Activated CD4-positive, alpha-beta memory T cell treated with anti-CD3 and anti-CD28 coated beads, Interleukin-2, amount 10 ng/mL, durations not matched to agents 7 days and 5 days (primary cell): Measurements from ENCODE around the gene TPCN1. TPM values are rescaled to one million over a fixed set of nuclear protein-coding genes. Genes with fewer than 3 reads are reported as not detected.
A peak's percentile ranks its signal among the peaks of the same experiment; 100 is the strongest.

ENCODE experiments used
- CTCF ChIA-PET: fragments of 350-600 bp; sonication (Branson Sonifier 250); formaldehyde crosslinking; loops from one replicate; lab custom pipeline; 2021; ENCODE audit warnings: antibody characterized with exemption, inconsistent platforms; lab: Charles Lee
- POLR2A ChIA-PET: fragments of 350-600 bp; sonication (Branson Sonifier 250); formaldehyde crosslinking; loops from one replicate; lab custom pipeline; 2021; ENCODE audit warnings: antibody characterized with exemption; lab: Charles Lee
- DNase-seq: peaks from one replicate; pipeline ENCODE4 v3.0.0-alpha.2; 2020
- H3K27ac Mint-ChIP-seq: one replicate; pipeline ENCODE4 v1.8.0; 2021; ENCODE audit warnings: mild to moderate bottlenecking, mixed read lengths
- H3K27me3 Mint-ChIP-seq: one replicate; pipeline ENCODE4 v1.8.0; 2021; ENCODE audit warnings: mixed read lengths
- H3K36me3 Mint-ChIP-seq: one replicate; pipeline ENCODE4 v1.8.0; 2021; ENCODE audit warnings: low read depth, mixed read lengths
- H3K4me1 Mint-ChIP-seq: one replicate; pipeline ENCODE4 v1.8.0; 2021; ENCODE audit warnings: mixed read lengths
- H3K4me3 Mint-ChIP-seq: one replicate; pipeline ENCODE4 v1.8.0; 2021; ENCODE audit warnings: mild to moderate bottlenecking, mixed read lengths
- H3K9me3 Mint-ChIP-seq: one replicate; pipeline ENCODE4 v1.8.0; 2021; ENCODE audit warnings: mixed read lengths
- total RNA-seq, 2 experiments: library from RNA; stranded (reverse); gene quantifications; one replicate each; pipeline ENCODE4 v1.2.3, GENCODE V29; 2021

TPCN1 gene
- total RNA-seq, 2 experiments from 2014 or later = 18.3 to 19.2 TPM

- Mint-ChIP-seq H3K36me3 (peaks cover 29% of the 10 kb centered on the region), H3K9me3 (no peaks in the 10 kb centered on the region), H3K27me3 (no peaks in the 10 kb centered on the region), H3K4me3 (no peak overlapping the region), H3K4me1 (peaks cover 48% of the 10 kb centered on the region), H3K27ac (no peak overlapping the region)
- POLR2A ChIA-PET = no interaction called here
- CTCF ChIA-PET = no interaction called here
- DNase-seq = no peak
Observed at GRCh38 chr12:113228394-113229028, 7.2 kb downstream of the TPCN1 start.

DNA sequence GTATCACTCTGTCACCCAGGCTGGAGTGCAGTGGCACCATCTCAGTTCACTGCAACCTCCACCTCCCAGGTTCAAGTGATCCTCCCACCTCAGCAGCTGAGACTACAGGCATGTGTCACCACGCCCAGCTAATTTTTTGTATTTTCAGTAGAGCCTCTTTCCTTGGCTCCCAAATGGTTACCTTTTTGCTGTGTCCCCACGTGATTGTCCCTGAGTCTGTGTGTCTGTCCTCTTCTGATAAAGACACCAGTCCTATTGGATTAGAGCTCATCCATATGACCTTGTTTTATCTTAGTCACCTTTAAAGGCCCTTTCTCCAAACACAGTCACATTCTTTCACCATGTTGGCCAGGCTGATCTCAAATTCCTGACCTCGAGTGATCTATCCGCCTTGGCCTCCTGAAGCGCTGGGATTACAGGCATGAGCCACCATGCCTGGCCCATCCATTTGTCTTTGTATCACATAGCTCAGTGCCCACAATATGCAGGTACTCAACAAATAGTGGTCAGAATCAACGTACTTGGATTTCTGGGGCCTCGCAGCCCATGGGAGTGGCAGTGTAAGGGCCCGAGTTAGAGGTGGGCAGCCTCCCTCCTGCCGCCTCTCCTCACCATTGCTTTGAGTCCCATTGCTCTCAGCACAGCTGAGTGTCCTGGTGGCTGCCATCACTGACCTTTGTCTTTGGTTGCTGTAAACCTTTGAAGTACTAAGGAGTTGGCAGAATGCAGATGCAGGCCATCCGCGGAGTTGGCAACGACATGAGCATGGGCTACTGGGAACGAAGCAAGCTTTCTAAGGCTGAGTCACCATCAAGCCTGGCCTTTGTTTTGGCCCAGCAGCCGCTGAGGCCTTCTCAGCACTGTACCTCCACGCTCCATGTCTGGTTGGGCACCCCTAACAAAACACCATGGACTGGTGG lies 9.3 kb downstream of the TPCN1 start:
- H3K4me3 Mint-ChIP-seq = no peak overlapping the region
- POLR2A ChIA-PET = interaction anchor here (1.2 to 4.1 kb wide), 5 partner anchors 8 to 45 kb away, joined by 3 to 30 read pairs (median 4); partner anchors contain the start of genes DDX54, RITA1 and TPCN1
- H3K27me3 Mint-ChIP-seq = no peaks in the 10 kb centered on the region
- H3K36me3 Mint-ChIP-seq = peaks cover 33% of the 10 kb centered on the region
- no peaks in the 10 kb centered on the region for H3K9me3 Mint-ChIP-seq
- CTCF ChIA-PET = interaction anchor here (0.8 to 1.3 kb wide), 2 partner anchors 10 to 56 kb away, joined by 3 to 4 read pairs; partner anchors contain the start of gene TPCN1
- peak overlapping the region; percentile 81 for H3K27ac Mint-ChIP-seq
- no peak for DNase-seq
- peaks cover 45% of the 10 kb centered on the region for H3K4me1 Mint-ChIP-seq

GRCh38 chr12:113231235-113232088 lies 10.2 kb downstream of the TPCN1 start:
- POLR2A ChIA-PET = interaction anchor here (1.4 to 4.1 kb wide), 4 partner anchors 9 to 46 kb away, joined by 4 to 30 read pairs (median 8); partner anchors contain the start of genes DDX54, RITA1 and TPCN1
- no peak for DNase-seq

DNA sequence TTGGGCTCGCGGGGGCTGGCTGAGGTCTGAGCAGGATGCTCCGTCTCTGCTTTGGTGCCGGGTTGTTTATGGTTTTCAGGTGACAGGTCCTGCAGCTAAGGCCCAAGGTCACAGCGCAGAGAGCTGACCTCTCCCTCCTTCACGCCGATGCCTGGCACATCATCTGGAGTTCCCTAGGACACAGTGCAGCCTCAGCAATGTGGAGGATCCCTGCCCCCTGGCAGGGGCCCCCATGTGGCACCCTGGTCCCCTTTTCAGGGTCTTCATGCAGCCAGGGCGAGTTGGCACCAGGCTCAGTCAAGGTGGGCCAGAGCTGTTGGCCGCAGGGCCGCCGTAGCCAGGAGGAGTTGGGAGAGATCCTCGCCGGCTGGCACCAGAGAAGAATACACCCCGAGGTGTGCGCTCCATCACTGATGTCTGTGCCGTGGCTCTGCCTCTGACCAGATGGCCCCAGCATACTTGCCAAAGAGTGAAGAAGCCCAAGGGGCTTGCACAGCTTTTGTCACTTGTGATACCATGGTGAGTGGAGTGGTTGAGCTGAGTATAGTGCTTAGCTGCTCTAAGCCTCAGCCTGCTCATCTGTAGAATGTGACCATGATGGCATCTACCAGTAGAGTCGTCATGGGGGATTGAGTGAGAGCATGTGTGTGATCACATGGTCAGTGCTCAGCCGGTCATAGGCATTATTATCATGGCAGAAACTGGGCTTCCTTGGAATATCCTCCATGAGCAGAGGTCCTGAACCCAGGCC lies 11.0 kb downstream of the TPCN1 start:
- CTCF ChIA-PET = interaction anchor here (0.9 to 1.8 kb wide), 8 partner anchors 9 to 193 kb away, joined by 3 to 5 read pairs (median 4); no protein-coding TSS in a partner anchor
- Mint-ChIP-seq H3K27ac (no peak overlapping the region), H3K4me3 (peak overlapping the region; percentile 12), H3K27me3 (no peaks in the 10 kb centered on the region), H3K9me3 (no peaks in the 10 kb centered on the region), H3K4me1 (peaks cover 42% of the 10 kb centered on the region), H3K36me3 (peaks cover 33% of the 10 kb centered on the region)
- POLR2A ChIA-PET = interaction anchor here (1.2 to 4.1 kb wide), 4 partner anchors 10 to 48 kb away, joined by 4 to 30 read pairs (median 10); partner anchors contain the start of genes DDX54 and TPCN1
- no peak for DNase-seq

More at GRCh38 chr12:113231235-113232088, 10.2 kb downstream of the TPCN1 start:
- H3K9me3 Mint-ChIP-seq = no peaks in the 10 kb centered on the region
- peaks cover 45% of the 10 kb centered on the region for H3K4me1 Mint-ChIP-seq
- CTCF ChIA-PET = interaction anchor here (1.1 to 1.8 kb wide), 2 partner anchors 57 to 194 kb away, joined by 4 to 5 read pairs; no protein-coding TSS in a partner anchor
- no peak overlapping the region for H3K27ac Mint-ChIP-seq
- H3K27me3 Mint-ChIP-seq = no peaks in the 10 kb centered on the region
- H3K4me3 Mint-ChIP-seq = no peak overlapping the region
- peaks cover 33% of the 10 kb centered on the region for H3K36me3 Mint-ChIP-seq

- CTCF ChIA-PET = interaction anchor here (0.9 to 1.8 kb wide), 8 partner anchors 9 to 192 kb away, joined by 3 to 5 read pairs (median 4); no protein-coding TSS in a partner anchor
- H3K9me3 Mint-ChIP-seq = no peaks in the 10 kb centered on the region
- H3K36me3 Mint-ChIP-seq = peaks cover 29% of the 10 kb centered on the region
- peak overlapping the region; percentile 42 for H3K27ac Mint-ChIP-seq
- POLR2A ChIA-PET = interaction anchor here (1.2 to 4.1 kb wide), 4 partner anchors 11 to 48 kb away, joined by 4 to 30 read pairs (median 10); partner anchors contain the start of genes DDX54 and TPCN1
- peaks cover 42% of the 10 kb centered on the region for H3K4me1 Mint-ChIP-seq
- peak; percentile 54 for DNase-seq
- H3K27me3 Mint-ChIP-seq = no peaks in the 10 kb centered on the region
- peak overlapping the region; percentile 45 for H3K4me3 Mint-ChIP-seq
Observed at GRCh38 chr12:113232840-113233585, 11.7 kb downstream of the TPCN1 start.

- Mint-ChIP-seq H3K36me3 (peaks cover 26% of the 10 kb centered on the region), H3K9me3 (no peaks in the 10 kb centered on the region), H3K4me3 (no peak overlapping the region), H3K27me3 (no peaks in the 10 kb centered on the region), H3K27ac (no peak overlapping the region), H3K4me1 (peaks cover 34% of the 10 kb centered on the region)
- POLR2A ChIA-PET = interaction anchor here (1.5 to 2.2 kb wide), 2 partner anchors 26 to 27 kb away, joined by 4 to 11 read pairs; no protein-coding TSS in a partner anchor
- DNase-seq = no peak
- CTCF ChIA-PET = no interaction called here
Observed at GRCh38 chr12:113233967-113234366, 12.7 kb downstream of the TPCN1 start.

- CTCF ChIA-PET = no interaction called here
- peaks cover 28% of the 10 kb centered on the region for H3K4me1 Mint-ChIP-seq
- no peak overlapping the region for H3K4me3 Mint-ChIP-seq
- no peak overlapping the region for H3K27ac Mint-ChIP-seq
- no peaks in the 10 kb centered on the region for H3K9me3 Mint-ChIP-seq
- DNase-seq = no peak
- POLR2A ChIA-PET = no interaction called here
- H3K36me3 Mint-ChIP-seq = peaks cover 26% of the 10 kb centered on the region
- no peaks in the 10 kb centered on the region for H3K27me3 Mint-ChIP-seq
Observed at GRCh38 chr12:113234483-113234882, 13.2 kb downstream of the TPCN1 start.

DNA sequence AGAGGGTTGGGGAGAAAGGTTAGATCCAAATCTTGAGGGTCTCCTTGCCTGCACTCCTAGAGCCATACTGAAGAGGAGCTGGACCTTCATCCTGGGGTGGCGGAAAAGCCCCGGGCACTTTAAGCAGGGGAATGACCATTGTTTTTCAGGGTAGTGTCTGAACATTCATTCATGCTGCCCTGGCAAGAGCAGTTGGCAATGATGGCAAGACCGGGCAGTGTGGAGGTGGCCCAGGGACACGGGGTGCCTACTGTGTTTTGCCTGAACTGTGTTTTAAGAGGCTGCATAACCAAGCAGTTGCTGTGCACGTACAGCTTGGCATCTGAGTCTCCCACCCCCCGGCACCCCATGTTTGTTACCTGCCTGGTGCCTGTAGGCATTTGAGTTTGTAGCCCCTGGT lies 14.7 kb downstream of the TPCN1 start:
- H3K4me1 Mint-ChIP-seq = peaks cover 17% of the 10 kb centered on the region
- ChIA-PET POLR2A (interaction anchor here (1.0 to 1.1 kb wide), 2 partner anchors 9 to 51 kb away, joined by 3 read pairs; partner anchors contain the start of gene DDX54), CTCF (no interaction called here)
- DNase-seq = no peak
- no peak overlapping the region for H3K4me3 Mint-ChIP-seq
- no peak overlapping the region for H3K27ac Mint-ChIP-seq
- no peaks in the 10 kb centered on the region for H3K9me3 Mint-ChIP-seq
- peaks cover 22% of the 10 kb centered on the region for H3K36me3 Mint-ChIP-seq
- no peaks in the 10 kb centered on the region for H3K27me3 Mint-ChIP-seq

DNA sequence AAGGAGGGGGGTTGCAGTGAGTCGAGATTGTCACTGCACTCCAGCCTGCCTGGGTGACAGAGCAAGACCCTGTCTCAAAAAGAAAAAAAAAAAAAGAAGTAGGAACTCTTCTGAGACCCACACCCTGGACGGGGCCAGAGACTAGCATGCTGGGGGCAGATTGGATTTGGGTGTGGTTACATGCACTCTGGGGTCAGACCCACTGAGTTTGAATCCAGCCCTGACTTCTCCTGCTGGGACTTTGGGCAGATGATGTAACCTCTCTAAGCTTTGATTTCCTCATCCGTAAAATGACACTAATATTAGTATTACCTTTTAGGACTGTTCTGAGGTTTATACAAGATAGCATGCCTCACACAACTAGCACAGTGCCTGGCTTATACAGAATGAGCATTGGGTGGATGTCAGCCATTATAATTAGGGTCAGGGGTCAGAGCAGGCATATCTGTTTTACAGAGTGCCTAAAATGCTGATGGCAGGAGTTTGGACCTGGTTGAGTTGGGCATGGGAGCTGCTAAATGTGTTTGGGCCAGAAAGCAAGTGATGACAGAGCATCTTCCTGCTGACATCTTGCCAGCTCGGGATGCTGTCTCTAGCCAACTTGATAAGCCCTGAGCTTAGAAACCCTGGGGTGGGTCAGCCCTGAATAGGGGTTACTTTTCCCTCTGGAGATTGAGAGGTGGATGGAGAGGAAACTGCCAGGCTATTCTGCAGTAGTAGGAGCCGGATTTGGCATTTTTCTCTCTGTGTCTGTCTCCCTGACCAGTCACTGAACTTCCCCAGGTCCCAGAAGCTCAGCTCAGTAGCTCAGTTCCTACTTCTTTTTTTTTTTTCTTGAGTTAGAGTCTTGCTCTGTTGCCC lies 15.5 kb downstream of the TPCN1 start:
- DNase-seq = no peak
- CTCF ChIA-PET = no interaction called here
- Mint-ChIP-seq H3K4me1 (peaks cover 15% of the 10 kb centered on the region), H3K36me3 (peaks cover 15% of the 10 kb centered on the region), H3K27ac (no peak overlapping the region), H3K27me3 (no peaks in the 10 kb centered on the region), H3K4me3 (no peak overlapping the region), H3K9me3 (no peaks in the 10 kb centered on the region)
- POLR2A ChIA-PET = interaction anchor here (1.0 to 1.1 kb wide), 3 partner anchors 8 to 52 kb away, joined by 3 read pairs; partner anchors contain the start of gene DDX54

- H3K36me3 Mint-ChIP-seq = peaks cover 11% of the 10 kb centered on the region
- DNase-seq = no peak
- no peaks in the 10 kb centered on the region for H3K27me3 Mint-ChIP-seq
- H3K27ac Mint-ChIP-seq = no peak overlapping the region
- H3K4me1 Mint-ChIP-seq = peaks cover 10% of the 10 kb centered on the region
- no peak overlapping the region for H3K4me3 Mint-ChIP-seq
- ChIA-PET CTCF (no interaction called here), POLR2A (interaction anchor here (1.0 kb wide), 1 partner anchor 15 kb away, joined by 3 read pairs; no protein-coding TSS in a partner anchor)
- H3K9me3 Mint-ChIP-seq = no peaks in the 10 kb centered on the region
Observed at GRCh38 chr12:113237748-113238147, 16.5 kb downstream of the TPCN1 start.
